GM12878 (cell line): Measurements from ENCODE around the gene PDE6A.

ENCODE experiments used
- ASH2L ChIP-seq: fragments of 300-600, 200-600 bp; sonication (generic); IDR thresholded peaks from 2 replicates; pipeline ENCODE4 v1.6.1; 2017; ENCODE audit warnings: low read depth, mild to moderate bottlenecking, borderline replicate concordance
- BHLHE40 ChIP-seq, 2 experiments: fragments of 450-650 bp in 1 of 2; IDR thresholded peaks; 2 replicates each; pipeline ENCODE4 v1.6.1; 2011 to 2017; ENCODE audit warnings: low read depth in 2 of 2, borderline replicate concordance in 1 of 2, improper control_type of control experiment in 1 of 2, low read length in 1 of 2, mild to moderate bottlenecking in 1 of 2
- BRCA1 ChIP-seq: IDR thresholded peaks from 2 replicates; pipeline ENCODE4 v1.6.1; 2011; ENCODE audit warnings: low read depth, low read length, improper control_type of control experiment
- CTCF ChIP-seq, 3 experiments: IDR thresholded peaks in 2 of 3; conservative IDR thresholded peaks in 1 of 3; 2 replicates each; pipeline ENCODE4 v1.5.1; 2011; ENCODE audit warnings: low read depth in 3 of 3, low read length in 3 of 3, mild to moderate bottlenecking in 3 of 3, control low read depth in 2 of 3, moderate library complexity in 2 of 3, inconsistent platforms in 1 of 3, mixed read lengths in 1 of 3; ENCODE audit not compliant: control insufficient read depth in 2 of 3, insufficient read depth in 1 of 3; ENCODE audit errors: extremely low read depth in 1 of 3
- EZH2 ChIP-seq: IDR thresholded peaks from 2 replicates; pipeline ENCODE4 v1.6.1; 2012; ENCODE audit warnings: low read depth, mild to moderate bottlenecking, control low read depth, inconsistent platforms, low read length, borderline replicate concordance; ENCODE audit not compliant: control insufficient read depth
- MAX ChIP-seq: IDR thresholded peaks from 2 replicates; pipeline ENCODE4 v1.6.1; 2012; ENCODE audit warnings: low read depth, low read length, improper control_type of control experiment
- NFYB ChIP-seq: IDR thresholded peaks from 2 replicates; pipeline ENCODE4 v1.6.1; 2011; ENCODE audit warnings: low read depth, mild to moderate bottlenecking, low read length, improper control_type of control experiment, moderate library complexity; ENCODE audit not compliant: insufficient read depth
- POLR2AphosphoS5 ChIP-seq: IDR thresholded peaks from 2 replicates; pipeline ENCODE4 v1.6.1; 2011; ENCODE audit warnings: mild to moderate bottlenecking, low read length, inconsistent platforms
- RAD21 ChIP-seq: IDR thresholded peaks from 2 replicates; pipeline ENCODE4 v1.6.1; 2011; ENCODE audit warnings: mild to moderate bottlenecking, low read depth, low read length, moderate library complexity; ENCODE audit not compliant: insufficient read depth
- RUNX3 ChIP-seq: IDR thresholded peaks from 2 replicates; pipeline ENCODE4 v1.6.1; 2012; ENCODE audit warnings: low read length, inconsistent platforms
- SIX5 ChIP-seq: IDR thresholded peaks from 2 replicates; pipeline ENCODE4 v1.6.1; 2011; ENCODE audit warnings: mild to moderate bottlenecking, low read depth, low read length, moderate library complexity; ENCODE audit not compliant: severe bottlenecking
- USF2 ChIP-seq: IDR thresholded peaks from 2 replicates; pipeline ENCODE4 v1.6.1; 2011; ENCODE audit warnings: low read depth, low read length, improper control_type of control experiment, borderline replicate concordance
- YY1 ChIP-seq: IDR thresholded peaks from 2 replicates; pipeline ENCODE4 v1.6.1; 2011; ENCODE audit warnings: low read depth, mild to moderate bottlenecking, low read length
- ZNF687 ChIP-seq: fragments of 450-650 bp; IDR thresholded peaks from 2 replicates; pipeline ENCODE4 v1.6.1; 2017; ENCODE audit warnings: mild to moderate bottlenecking, moderate library complexity

GRCh38 chr5:149938279-149938678 lies 6.3 kb downstream of the PDE6A start:
- TF ChIP-seq ZNF687: no peak
- no peak for TF ChIP-seq CTCF (IDR thresholded peaks at IDR 0.05 in 2 of 3, conservative IDR thresholded peaks at IDR 0.05 in 1 of 3; ENCODE audit: control insufficient read depth in 2 of 3, extremely low read depth in 1 of 3, insufficient read depth in 1 of 3, low read depth in 3 of 3, low read length in 3 of 3)
- no peak for TF ChIP-seq BRCA1
- TF ChIP-seq RUNX3: no peak
- no peak for TF ChIP-seq MAX
- TF ChIP-seq USF2: no peak
- TF ChIP-seq ASH2L: no peak
- no peak for TF ChIP-seq BHLHE40 (IDR thresholded peaks at IDR 0.05; ENCODE audit: borderline replicate concordance in 1 of 2, low read depth in 2 of 2, low read length in 1 of 2)
- TF ChIP-seq POLR2AphosphoS5: no peak
- TF ChIP-seq RAD21: no peak
- no peak for TF ChIP-seq YY1
- TF ChIP-seq EZH2: no peak
- no peak for TF ChIP-seq NFYB
- TF ChIP-seq SIX5: no peak
